ENCODE results near the gene RTCA. TPM values are rescaled to one million over a fixed set of nuclear protein-coding genes. Genes with fewer than 3 reads are reported as not detected.

The RTCA gene
- total RNA-seq, 1 experiment from 2014 or later: 21.7 TPM

DNA sequence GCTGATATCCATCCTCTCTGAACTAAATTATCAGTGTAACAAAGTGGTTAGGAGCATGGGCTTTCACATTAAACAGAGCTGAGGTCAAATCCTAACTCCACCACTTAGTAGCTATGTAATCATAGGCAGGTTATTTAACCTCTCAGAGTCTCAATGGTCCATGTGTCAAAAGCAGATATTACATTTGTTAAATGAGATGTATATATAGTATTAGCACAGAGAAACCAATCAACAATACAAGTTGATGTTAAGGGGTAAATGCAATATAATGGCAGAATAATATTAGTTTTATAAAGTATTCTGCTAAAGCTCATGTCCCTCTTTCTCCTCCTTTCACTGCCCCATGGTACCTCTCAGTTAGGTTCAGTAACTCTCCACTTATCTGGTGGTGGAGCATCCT lies 43.6 kb upstream of the RTCA start:
- Mint-ChIP-seq H3K36me3 (ENCODE audit: insufficient read depth, unreplicated experiment) (peaks cover 7% of the 10 kb centered on the region), H3K27me3 (ENCODE audit: unreplicated experiment) (no peaks in the 10 kb centered on the region), H3K9me3 (ENCODE audit: low read depth, unreplicated experiment) (no peaks in the 10 kb centered on the region), H3K4me1 (ENCODE audit: low read depth, unreplicated experiment) (no peaks in the 10 kb centered on the region), H3K4me3 (ENCODE audit: low read depth, unreplicated experiment) (no peak overlapping the region), H3K27ac (ENCODE audit: unreplicated experiment) (no peak overlapping the region)
- CTCF ChIA-PET: no interaction called here
- intact Hi-C loops (cut with micrococcal nuclease; ENCODE audit: unreplicated experiment): no loop called here
- no TSS peak for BruUV-seq (replicated peaks)
- TF ChIP-seq, protein P1, sequence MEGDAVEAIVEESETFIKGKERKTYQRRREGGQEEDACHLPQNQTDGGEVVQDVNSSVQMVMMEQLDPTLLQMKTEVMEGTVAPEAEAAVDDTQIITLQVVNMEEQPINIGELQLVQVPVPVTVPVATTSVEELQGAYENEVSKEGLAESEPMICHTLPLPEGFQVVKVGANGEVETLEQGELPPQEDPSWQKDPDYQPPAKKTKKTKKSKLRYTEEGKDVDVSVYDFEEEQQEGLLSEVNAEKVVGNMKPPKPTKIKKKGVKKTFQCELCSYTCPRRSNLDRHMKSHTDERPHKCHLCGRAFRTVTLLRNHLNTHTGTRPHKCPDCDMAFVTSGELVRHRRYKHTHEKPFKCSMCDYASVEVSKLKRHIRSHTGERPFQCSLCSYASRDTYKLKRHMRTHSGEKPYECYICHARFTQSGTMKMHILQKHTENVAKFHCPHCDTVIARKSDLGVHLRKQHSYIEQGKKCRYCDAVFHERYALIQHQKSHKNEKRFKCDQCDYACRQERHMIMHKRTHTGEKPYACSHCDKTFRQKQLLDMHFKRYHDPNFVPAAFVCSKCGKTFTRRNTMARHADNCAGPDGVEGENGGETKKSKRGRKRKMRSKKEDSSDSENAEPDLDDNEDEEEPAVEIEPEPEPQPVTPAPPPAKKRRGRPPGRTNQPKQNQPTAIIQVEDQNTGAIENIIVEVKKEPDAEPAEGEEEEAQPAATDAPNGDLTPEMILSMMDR (IDR thresholded peaks at IDR 0.05; ENCODE audit: unreplicated experiment): no peak
- DNase-seq: no peak

DNA sequence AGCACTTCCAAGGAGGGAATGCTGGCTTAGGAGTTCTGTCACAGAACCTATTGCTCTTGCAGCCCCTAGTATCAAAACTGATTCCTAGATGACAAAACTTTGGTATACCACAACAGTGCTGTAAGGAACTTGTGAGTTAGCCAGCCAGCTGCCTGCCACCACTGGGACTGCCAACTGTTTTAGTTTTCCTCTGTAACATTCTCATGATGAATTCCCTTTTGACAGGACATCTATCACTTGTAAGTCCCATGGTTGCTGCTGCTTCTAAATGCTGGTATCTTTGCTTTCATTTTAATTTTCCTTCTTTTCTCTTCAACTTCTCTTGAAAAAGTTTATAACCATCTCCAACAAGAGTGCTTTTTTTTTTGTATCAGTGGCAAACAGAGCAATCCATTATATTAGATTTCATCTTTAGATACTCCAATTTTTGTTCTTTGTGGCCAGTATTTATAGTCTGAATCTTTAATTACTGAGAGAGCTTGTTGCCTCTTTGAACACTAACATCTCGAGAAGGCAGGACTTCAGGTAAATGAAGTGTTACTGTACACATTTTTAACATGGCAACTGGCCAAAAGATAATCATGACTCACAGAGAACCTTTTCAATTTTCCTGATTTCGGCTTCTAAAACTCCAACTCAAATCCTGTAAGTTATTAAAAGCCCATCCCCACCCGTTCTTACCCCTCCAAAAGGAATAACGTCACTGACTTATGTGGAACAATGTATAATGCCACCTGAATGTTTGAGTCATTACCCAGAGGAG lies 36.2 kb upstream of the RTCA start:
- Mint-ChIP-seq H3K27me3 (ENCODE audit: unreplicated experiment) (no peaks in the 10 kb centered on the region), H3K9me3 (ENCODE audit: low read depth, unreplicated experiment) (no peaks in the 10 kb centered on the region), H3K36me3 (ENCODE audit: insufficient read depth, unreplicated experiment) (peaks cover 4% of the 10 kb centered on the region), H3K4me1 (ENCODE audit: low read depth, unreplicated experiment) (peaks cover 13% of the 10 kb centered on the region), H3K4me3 (ENCODE audit: low read depth, unreplicated experiment) (no peak overlapping the region), H3K27ac (ENCODE audit: unreplicated experiment) (no peak overlapping the region)
- CTCF ChIA-PET: interaction anchor here (0.6 kb wide), 1 partner anchor 308 kb away, joined by 4 read pairs; the partner anchor contains the start of gene GPR88
- TF ChIP-seq, protein P1 (IDR thresholded peaks at IDR 0.05; ENCODE audit: unreplicated experiment): no peak
- BruUV-seq (replicated peaks): no TSS peak
- DNase-seq: no peak
- intact Hi-C loops (cut with micrococcal nuclease; ENCODE audit: unreplicated experiment): no loop called here

GRCh38 chr1:100230765-100231164 lies 35.3 kb upstream of the RTCA start:
- no peaks in the 10 kb centered on the region for H3K9me3 Mint-ChIP-seq (ENCODE audit: low read depth, unreplicated experiment)
- intact Hi-C loops (cut with micrococcal nuclease; ENCODE audit: unreplicated experiment): no loop called here
- H3K36me3 Mint-ChIP-seq (ENCODE audit: insufficient read depth, unreplicated experiment): peaks cover 4% of the 10 kb centered on the region
- no peak overlapping the region for H3K4me3 Mint-ChIP-seq (ENCODE audit: low read depth, unreplicated experiment)
- H3K27ac Mint-ChIP-seq (ENCODE audit: unreplicated experiment): no peak overlapping the region
- no peaks in the 10 kb centered on the region for H3K27me3 Mint-ChIP-seq (ENCODE audit: unreplicated experiment)
- CTCF ChIA-PET: no interaction called here
- TF ChIP-seq, protein P1 (IDR thresholded peaks at IDR 0.05; ENCODE audit: unreplicated experiment): no peak
- DNase-seq: no peak
- no TSS peak for BruUV-seq (replicated peaks)
- peaks cover 13% of the 10 kb centered on the region for H3K4me1 Mint-ChIP-seq (ENCODE audit: low read depth, unreplicated experiment)

DNA sequence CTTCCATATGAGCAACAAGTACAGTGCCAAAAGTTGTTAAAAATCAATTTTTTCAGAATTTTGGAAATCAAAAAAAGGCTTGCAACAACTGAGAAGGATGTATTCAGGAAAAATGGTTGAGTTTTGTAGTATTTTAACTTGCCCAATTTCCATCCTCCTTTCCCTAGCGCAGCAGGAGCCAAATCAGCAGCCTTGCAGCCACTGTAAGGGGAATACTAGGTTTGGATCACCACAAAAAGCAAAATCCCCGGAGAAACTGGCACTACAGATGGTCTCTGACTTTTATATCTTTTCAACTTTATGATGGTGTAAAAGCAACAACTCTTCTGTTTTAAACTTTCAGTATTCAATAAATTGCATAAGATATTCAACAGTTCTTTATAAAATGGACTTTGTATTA lies 34.3 kb upstream of the RTCA start:
- H3K27ac Mint-ChIP-seq (ENCODE audit: unreplicated experiment): no peak overlapping the region
- no peaks in the 10 kb centered on the region for H3K27me3 Mint-ChIP-seq (ENCODE audit: unreplicated experiment)
- intact Hi-C loops (cut with micrococcal nuclease; ENCODE audit: unreplicated experiment): no loop called here
- no peaks in the 10 kb centered on the region for H3K9me3 Mint-ChIP-seq (ENCODE audit: low read depth, unreplicated experiment)
- no peak overlapping the region for H3K4me3 Mint-ChIP-seq (ENCODE audit: low read depth, unreplicated experiment)
- peaks cover 13% of the 10 kb centered on the region for H3K4me1 Mint-ChIP-seq (ENCODE audit: low read depth, unreplicated experiment)
- peaks cover 4% of the 10 kb centered on the region for H3K36me3 Mint-ChIP-seq (ENCODE audit: insufficient read depth, unreplicated experiment)
- no TSS peak for BruUV-seq (replicated peaks)
- DNase-seq: no peak
- TF ChIP-seq, protein P1 (IDR thresholded peaks at IDR 0.05; ENCODE audit: unreplicated experiment): no peak
- CTCF ChIA-PET: no interaction called here

Measured in Calu3 (cell line).